Measurements from ENCODE around the gene AGBL3. TPM values are rescaled to one million over a fixed set of nuclear protein-coding genes. Genes with fewer than 3 reads are reported as not detected.
A peak's percentile ranks its signal among the peaks of the same experiment; 100 is the strongest.

Gene AGBL3
- total and polyA plus RNA-seq, 9 of the 15 experiments (the other 6 are each of a cell fraction or from before 2014, with no cell fraction given) = 0.54 to 2.9 (median 1.7) TPM

DNA sequence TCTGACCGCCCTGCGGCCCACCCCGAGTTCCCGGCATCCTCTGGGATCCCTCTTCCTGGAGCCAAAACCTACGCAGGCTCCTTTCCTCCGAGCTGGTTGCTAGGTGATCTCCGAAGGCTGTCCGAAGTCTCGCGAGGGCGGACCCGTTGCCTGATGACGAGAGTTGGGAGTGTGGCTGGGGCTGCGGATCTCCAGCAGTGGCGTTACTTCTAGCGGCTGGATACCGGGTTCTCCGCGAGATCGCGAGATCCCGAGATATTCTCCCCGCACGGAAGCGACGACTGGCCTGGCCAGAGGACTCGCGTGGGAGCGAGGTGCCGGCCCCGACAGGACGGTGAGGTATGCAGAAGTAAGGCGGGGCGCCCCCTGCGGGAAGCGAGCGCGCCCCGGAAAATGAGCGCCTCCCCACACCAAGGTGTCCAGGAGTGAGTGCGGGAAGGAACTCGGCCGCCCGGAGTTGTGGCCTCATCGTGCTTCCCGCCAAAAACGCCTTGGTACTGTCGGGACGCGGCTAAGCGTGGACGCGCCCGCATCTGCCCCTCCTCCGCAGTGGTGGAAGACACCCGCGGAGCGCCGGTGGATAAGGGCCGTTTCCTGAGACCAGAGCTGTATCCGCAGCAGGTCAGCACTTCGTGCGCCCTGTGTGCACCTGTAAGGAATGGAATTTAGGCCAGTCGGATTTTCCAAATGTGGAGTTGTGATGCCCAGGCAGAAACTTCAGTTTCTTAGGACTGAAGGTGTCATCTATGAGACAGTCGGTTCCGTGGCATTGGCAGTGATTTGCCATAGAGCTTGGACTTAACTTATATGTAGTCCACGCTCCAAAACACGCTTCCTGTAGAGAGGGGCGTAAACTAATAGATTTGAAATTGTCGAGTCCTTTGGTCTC is at the start of gene AGBL3 (continued):
- TF ChIP-seq, protein P1, sequence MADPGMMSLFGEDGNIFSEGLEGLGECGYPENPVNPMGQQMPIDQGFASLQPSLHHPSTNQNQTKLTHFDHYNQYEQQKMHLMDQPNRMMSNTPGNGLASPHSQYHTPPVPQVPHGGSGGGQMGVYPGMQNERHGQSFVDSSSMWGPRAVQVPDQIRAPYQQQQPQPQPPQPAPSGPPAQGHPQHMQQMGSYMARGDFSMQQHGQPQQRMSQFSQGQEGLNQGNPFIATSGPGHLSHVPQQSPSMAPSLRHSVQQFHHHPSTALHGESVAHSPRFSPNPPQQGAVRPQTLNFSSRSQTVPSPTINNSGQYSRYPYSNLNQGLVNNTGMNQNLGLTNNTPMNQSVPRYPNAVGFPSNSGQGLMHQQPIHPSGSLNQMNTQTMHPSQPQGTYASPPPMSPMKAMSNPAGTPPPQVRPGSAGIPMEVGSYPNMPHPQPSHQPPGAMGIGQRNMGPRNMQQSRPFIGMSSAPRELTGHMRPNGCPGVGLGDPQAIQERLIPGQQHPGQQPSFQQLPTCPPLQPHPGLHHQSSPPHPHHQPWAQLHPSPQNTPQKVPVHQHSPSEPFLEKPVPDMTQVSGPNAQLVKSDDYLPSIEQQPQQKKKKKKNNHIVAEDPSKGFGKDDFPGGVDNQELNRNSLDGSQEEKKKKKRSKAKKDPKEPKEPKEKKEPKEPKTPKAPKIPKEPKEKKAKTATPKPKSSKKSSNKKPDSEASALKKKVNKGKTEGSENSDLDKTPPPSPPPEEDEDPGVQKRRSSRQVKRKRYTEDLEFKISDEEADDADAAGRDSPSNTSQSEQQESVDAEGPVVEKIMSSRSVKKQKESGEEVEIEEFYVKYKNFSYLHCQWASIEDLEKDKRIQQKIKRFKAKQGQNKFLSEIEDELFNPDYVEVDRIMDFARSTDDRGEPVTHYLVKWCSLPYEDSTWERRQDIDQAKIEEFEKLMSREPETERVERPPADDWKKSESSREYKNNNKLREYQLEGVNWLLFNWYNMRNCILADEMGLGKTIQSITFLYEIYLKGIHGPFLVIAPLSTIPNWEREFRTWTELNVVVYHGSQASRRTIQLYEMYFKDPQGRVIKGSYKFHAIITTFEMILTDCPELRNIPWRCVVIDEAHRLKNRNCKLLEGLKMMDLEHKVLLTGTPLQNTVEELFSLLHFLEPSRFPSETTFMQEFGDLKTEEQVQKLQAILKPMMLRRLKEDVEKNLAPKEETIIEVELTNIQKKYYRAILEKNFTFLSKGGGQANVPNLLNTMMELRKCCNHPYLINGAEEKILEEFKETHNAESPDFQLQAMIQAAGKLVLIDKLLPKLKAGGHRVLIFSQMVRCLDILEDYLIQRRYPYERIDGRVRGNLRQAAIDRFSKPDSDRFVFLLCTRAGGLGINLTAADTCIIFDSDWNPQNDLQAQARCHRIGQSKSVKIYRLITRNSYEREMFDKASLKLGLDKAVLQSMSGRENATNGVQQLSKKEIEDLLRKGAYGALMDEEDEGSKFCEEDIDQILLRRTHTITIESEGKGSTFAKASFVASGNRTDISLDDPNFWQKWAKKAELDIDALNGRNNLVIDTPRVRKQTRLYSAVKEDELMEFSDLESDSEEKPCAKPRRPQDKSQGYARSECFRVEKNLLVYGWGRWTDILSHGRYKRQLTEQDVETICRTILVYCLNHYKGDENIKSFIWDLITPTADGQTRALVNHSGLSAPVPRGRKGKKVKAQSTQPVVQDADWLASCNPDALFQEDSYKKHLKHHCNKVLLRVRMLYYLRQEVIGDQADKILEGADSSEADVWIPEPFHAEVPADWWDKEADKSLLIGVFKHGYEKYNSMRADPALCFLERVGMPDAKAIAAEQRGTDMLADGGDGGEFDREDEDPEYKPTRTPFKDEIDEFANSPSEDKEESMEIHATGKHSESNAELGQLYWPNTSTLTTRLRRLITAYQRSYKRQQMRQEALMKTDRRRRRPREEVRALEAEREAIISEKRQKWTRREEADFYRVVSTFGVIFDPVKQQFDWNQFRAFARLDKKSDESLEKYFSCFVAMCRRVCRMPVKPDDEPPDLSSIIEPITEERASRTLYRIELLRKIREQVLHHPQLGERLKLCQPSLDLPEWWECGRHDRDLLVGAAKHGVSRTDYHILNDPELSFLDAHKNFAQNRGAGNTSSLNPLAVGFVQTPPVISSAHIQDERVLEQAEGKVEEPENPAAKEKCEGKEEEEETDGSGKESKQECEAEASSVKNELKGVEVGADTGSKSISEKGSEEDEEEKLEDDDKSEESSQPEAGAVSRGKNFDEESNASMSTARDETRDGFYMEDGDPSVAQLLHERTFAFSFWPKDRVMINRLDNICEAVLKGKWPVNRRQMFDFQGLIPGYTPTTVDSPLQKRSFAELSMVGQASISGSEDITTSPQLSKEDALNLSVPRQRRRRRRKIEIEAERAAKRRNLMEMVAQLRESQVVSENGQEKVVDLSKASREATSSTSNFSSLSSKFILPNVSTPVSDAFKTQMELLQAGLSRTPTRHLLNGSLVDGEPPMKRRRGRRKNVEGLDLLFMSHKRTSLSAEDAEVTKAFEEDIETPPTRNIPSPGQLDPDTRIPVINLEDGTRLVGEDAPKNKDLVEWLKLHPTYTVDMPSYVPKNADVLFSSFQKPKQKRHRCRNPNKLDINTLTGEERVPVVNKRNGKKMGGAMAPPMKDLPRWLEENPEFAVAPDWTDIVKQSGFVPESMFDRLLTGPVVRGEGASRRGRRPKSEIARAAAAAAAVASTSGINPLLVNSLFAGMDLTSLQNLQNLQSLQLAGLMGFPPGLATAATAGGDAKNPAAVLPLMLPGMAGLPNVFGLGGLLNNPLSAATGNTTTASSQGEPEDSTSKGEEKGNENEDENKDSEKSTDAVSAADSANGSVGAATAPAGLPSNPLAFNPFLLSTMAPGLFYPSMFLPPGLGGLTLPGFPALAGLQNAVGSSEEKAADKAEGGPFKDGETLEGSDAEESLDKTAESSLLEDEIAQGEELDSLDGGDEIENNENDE (IDR thresholded peaks at IDR 0.05; ENCODE audit: low read depth, low read length) = peak; percentile 63
- TF ChIP-seq POLR2H (tag; IDR thresholded peaks at IDR 0.05; ENCODE audit: low read depth) (peak; percentile 50; the same call in 1 of the 2 replicates), PML (IDR thresholded peaks at IDR 0.05; ENCODE audit: low read length) (peak; percentile 58; the same call in 1 of the 2 replicates), ARHGAP35 (IDR thresholded peaks at IDR 0.05; ENCODE audit: partially characterized antibody) (peak; percentile 92), HLTF (IDR thresholded peaks at IDR 0.05) (peak; percentile 93; the same call in 1 of the 2 replicates), FOXA3 (CRISPR knock-in tag; conservative IDR thresholded peaks at IDR 0.05 in 1 of 2, IDR thresholded peaks at IDR 0.05 in 1 of 2) (0 out of 4 replicates have a peak, but pooled peaks of 1 of the 2 experiments have one; percentile 40), CBX1 (IDR thresholded peaks at IDR 0.05; ENCODE audit: low read depth) (peak; percentile 90; the same call in 1 of the 2 replicates), POU5F1 (IDR thresholded peaks at IDR 0.05; ENCODE audit: borderline replicate concordance, low read depth, low read length, partially characterized antibody) (no peak), MECOM (CRISPR knock-in tag; IDR thresholded peaks at IDR 0.05) (no peak), ERF (CRISPR knock-in tag; IDR thresholded peaks at IDR 0.05) (no peak), RCOR1 (IDR thresholded peaks at IDR 0.05; ENCODE audit: borderline replicate concordance in 1 of 2, low read depth in 2 of 2, low read length in 2 of 2) (0 out of 4 replicates have a peak, but pooled peaks of 1 of the 2 experiments have one; percentile 3), RBM39 (optimal IDR thresholded peaks at IDR 0.05; ENCODE audit: low read depth, low read length) (peak; percentile 71), SREBF1 (IDR thresholded peaks at IDR 0.05; ENCODE audit: borderline replicate concordance, low read depth, low read length) (no peak), BDP1 (IDR thresholded peaks at IDR 0.05; ENCODE audit: insufficient read depth, insufficient read length) (no peak)
- TF ChIP-seq, protein P2, sequence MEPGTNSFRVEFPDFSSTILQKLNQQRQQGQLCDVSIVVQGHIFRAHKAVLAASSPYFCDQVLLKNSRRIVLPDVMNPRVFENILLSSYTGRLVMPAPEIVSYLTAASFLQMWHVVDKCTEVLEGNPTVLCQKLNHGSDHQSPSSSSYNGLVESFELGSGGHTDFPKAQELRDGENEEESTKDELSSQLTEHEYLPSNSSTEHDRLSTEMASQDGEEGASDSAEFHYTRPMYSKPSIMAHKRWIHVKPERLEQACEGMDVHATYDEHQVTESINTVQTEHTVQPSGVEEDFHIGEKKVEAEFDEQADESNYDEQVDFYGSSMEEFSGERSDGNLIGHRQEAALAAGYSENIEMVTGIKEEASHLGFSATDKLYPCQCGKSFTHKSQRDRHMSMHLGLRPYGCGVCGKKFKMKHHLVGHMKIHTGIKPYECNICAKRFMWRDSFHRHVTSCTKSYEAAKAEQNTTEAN (CRISPR knock-in tag; IDR thresholded peaks at IDR 0.05) = peak; percentile 92
